Nephron progenitor cell (in vitro differentiated cells): ENCODE measurements around the gene RND3.

ENCODE experiments used
- DNase-seq: peaks from one replicate; pipeline ENCODE4 v3.0.0; 2021
- H3K27ac Mint-ChIP-seq: 2 replicates; pipeline ENCODE4 v1.8.0; 2021; ENCODE audit warnings: mild to moderate bottlenecking, moderate library complexity, mixed read lengths
- H3K27me3 Mint-ChIP-seq: 2 replicates; pipeline ENCODE4 v1.8.0; 2021; ENCODE audit warnings: mild to moderate bottlenecking, low read depth, mixed read lengths; ENCODE audit not compliant: poor library complexity
- H3K36me3 Mint-ChIP-seq: 2 replicates; pipeline ENCODE4 v1.8.0; 2021; ENCODE audit warnings: low read depth, mixed read lengths
- H3K4me1 Mint-ChIP-seq: 2 replicates; pipeline ENCODE4 v1.8.0; 2021; ENCODE audit warnings: mixed read lengths
- H3K4me3 Mint-ChIP-seq: 2 replicates; pipeline ENCODE4 v1.8.0; 2021; ENCODE audit warnings: mild to moderate bottlenecking, moderate library complexity, mixed read lengths
- H3K9me3 Mint-ChIP-seq: 2 replicates; pipeline ENCODE4 v1.8.0; 2021; ENCODE audit warnings: mild to moderate bottlenecking, moderate library complexity, mixed read lengths
- TF ChIP-seq, protein P1 (sequence below): fragments of 200-600 bp; sonication (generic); IDR thresholded peaks from 2 replicates; pipeline ENCODE4 v1.5.0; 2021; ENCODE audit warnings: antibody characterized with exemption

The RND3 gene

GRCh38 chr2:150507071-150507470 is 19.6 kb upstream of the RND3 start:
- Mint-ChIP-seq H3K36me3 (no peaks in the 10 kb centered on the region), H3K4me1 (no peaks in the 10 kb centered on the region), H3K27me3 (no peaks in the 10 kb centered on the region), H3K4me3 (no peak overlapping the region), H3K9me3 (no peaks in the 10 kb centered on the region), H3K27ac (no peak overlapping the region)
- TF ChIP-seq, protein P1, sequence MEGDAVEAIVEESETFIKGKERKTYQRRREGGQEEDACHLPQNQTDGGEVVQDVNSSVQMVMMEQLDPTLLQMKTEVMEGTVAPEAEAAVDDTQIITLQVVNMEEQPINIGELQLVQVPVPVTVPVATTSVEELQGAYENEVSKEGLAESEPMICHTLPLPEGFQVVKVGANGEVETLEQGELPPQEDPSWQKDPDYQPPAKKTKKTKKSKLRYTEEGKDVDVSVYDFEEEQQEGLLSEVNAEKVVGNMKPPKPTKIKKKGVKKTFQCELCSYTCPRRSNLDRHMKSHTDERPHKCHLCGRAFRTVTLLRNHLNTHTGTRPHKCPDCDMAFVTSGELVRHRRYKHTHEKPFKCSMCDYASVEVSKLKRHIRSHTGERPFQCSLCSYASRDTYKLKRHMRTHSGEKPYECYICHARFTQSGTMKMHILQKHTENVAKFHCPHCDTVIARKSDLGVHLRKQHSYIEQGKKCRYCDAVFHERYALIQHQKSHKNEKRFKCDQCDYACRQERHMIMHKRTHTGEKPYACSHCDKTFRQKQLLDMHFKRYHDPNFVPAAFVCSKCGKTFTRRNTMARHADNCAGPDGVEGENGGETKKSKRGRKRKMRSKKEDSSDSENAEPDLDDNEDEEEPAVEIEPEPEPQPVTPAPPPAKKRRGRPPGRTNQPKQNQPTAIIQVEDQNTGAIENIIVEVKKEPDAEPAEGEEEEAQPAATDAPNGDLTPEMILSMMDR: no peak
- no peak for DNase-seq

GRCh38 chr2:150505178-150505577 is 17.7 kb upstream of the RND3 start:
- Mint-ChIP-seq H3K4me3 (no peak overlapping the region), H3K4me1 (no peaks in the 10 kb centered on the region), H3K27me3 (no peaks in the 10 kb centered on the region), H3K36me3 (no peaks in the 10 kb centered on the region), H3K9me3 (peaks cover 3% of the 10 kb centered on the region), H3K27ac (no peak overlapping the region)
- TF ChIP-seq, protein P1: no peak
- no peak for DNase-seq

DNA sequence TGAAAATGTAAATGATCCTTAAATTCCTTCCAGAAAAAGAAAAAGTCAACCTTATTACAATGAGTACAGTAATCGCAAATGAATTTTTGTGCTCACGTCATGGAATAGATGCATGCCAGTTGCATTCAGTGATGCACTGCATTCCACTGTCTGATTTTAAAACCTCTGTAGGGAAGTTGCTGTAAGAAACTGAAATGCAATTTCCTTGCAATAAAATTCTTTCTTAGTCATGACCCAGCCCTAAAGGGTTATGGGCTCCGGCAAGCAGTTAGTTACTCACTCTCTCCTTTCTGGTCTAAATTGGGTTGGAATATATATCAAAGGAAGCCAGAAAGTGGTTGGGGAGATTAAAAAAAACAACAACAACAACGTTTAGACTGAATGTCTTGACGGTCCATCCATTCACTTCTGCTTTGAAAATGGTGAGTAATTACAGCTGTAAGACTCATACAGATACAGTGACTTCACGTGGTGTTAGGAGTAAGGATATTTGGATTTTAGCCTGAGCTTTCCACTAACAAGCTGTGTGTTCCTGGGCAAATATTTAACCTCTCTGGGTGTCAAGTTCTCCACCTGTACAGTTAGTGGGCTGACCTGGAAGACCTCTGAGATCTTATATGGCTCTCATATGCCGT is 8.6 kb upstream of the RND3 start:
- Mint-ChIP-seq H3K9me3 (peaks cover 3% of the 10 kb centered on the region), H3K27ac (no peak overlapping the region), H3K27me3 (no peaks in the 10 kb centered on the region), H3K4me3 (no peak overlapping the region), H3K4me1 (no peaks in the 10 kb centered on the region), H3K36me3 (no peaks in the 10 kb centered on the region)
- TF ChIP-seq, protein P1: no peak
- DNase-seq: no peak

GRCh38 chr2:150495001-150495400 is 7.5 kb upstream of the RND3 start:
- TF ChIP-seq, protein P1: no peak
- peaks cover 3% of the 10 kb centered on the region for H3K27me3 Mint-ChIP-seq
- no peak overlapping the region for H3K4me3 Mint-ChIP-seq
- no peak for DNase-seq
- H3K27ac Mint-ChIP-seq: no peak overlapping the region
- H3K9me3 Mint-ChIP-seq: no peaks in the 10 kb centered on the region
- no peaks in the 10 kb centered on the region for H3K36me3 Mint-ChIP-seq
- H3K4me1 Mint-ChIP-seq: no peaks in the 10 kb centered on the region

DNA sequence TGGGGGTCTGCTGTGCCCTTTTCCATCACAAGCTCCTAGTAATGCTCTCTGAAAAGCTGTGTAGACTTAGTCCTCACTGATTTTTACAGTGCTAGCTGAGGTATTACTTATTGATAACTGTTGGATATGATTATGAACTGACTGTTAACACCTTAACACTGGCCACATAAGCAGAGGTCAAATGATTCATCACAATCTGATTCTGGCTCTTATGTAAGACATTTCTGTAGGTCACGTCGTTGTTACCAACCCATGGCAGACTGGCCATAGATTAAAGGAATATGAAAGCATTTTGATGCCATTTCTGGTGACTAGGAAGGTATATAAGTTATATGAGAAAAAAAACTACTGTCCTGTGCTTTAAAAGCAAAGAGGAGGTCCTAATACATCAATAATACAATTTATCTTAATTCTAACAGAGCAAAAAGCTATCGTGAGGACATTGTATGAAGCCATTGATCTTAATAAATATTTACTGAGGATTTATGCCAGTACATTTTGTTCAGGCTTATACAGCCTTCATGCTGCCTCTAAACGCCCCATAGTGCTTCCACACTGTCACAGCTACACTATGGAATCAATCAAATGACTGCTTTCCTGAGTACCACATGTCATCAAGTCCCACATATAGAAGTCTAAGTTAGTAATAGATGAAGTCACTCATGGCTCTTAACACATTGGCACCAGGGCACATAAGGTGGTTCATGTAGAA is 6.9 kb upstream of the RND3 start:
- Mint-ChIP-seq H3K4me1 (no peaks in the 10 kb centered on the region), H3K27me3 (peaks cover 3% of the 10 kb centered on the region), H3K27ac (no peak overlapping the region), H3K9me3 (no peaks in the 10 kb centered on the region), H3K36me3 (no peaks in the 10 kb centered on the region), H3K4me3 (no peak overlapping the region)
- no peak for DNase-seq
- TF ChIP-seq, protein P1: no peak

- Mint-ChIP-seq H3K36me3 (no peaks in the 10 kb centered on the region), H3K9me3 (no peaks in the 10 kb centered on the region), H3K4me3 (no peak overlapping the region), H3K4me1 (no peaks in the 10 kb centered on the region), H3K27ac (no peak overlapping the region), H3K27me3 (peaks cover 3% of the 10 kb centered on the region)
- TF ChIP-seq, protein P1: no peak
- no peak for DNase-seq
These were observed 4.5 kb upstream of the RND3 start for GRCh38 chr2:150491943-150492342.
